K562 (cell line): Measurements from ENCODE around the gene FMN1. TPM values are rescaled to one million over a fixed set of nuclear protein-coding genes. Genes with fewer than 3 reads are reported as not detected.

Experiments
- ATAC-seq: fragments of 200-7000 bp; cut with Tn5 transposase; 3 replicates; pipeline ENCODE4 v1.9.1; 2020; ENCODE audit warnings: moderate library complexity
- BruUV-seq: library from RNA; stranded (reverse); fragments of 400-500 nt; replicated peaks from 2 replicates; lab custom pipeline; 2021; lab: Mats Ljungman, UMichigan
- CTCF ChIA-PET: fragments of 300-600 bp; formaldehyde crosslinking; extraction: SDS; loops from one replicate; lab custom pipeline; 2021; ENCODE audit warnings: low intra/inter-chr PET ratio; lab: Yijun Ruan, JAX
- POLR2A ChIA-PET: fragments of 300-600, 350-650 bp; sonication (Branson Sonifier 250); formaldehyde crosslinking; extraction: SDS; loops from one replicate; lab custom pipeline; 2021; ENCODE audit warnings: antibody characterized with exemption, inconsistent platforms; lab: Yijun Ruan, JAX
- DNase-seq, 4 experiments: peaks; one replicate each; pipeline versions ENCODE4 v3.0.0 to v3.0.0-alpha.2; 2011 to 2018; ENCODE audit warnings: low spot score in 3 of 4, mixed read lengths in 3 of 4; ENCODE audit errors: extremely low read depth in 1 of 4
- FAIRE-seq: peaks from 2 replicates; lab custom pipeline; 2011; peaks lifted over from hg19 to GRCh38; lab: Jason Lieb, UNC
- H2AFZ ChIP-seq: 2 replicates; pipeline ENCODE4 v1.6.0; 2011; ENCODE audit warnings: low read depth, low read length, control low read depth, inconsistent platforms
- H3K27ac ChIP-seq: fragments of 200-600 bp; 3 replicates; pipeline ENCODE4 v1.8.0; 2011; ENCODE audit warnings: low read depth, mild to moderate bottlenecking, control low read depth, inconsistent platforms, low read length, moderate library complexity, mixed read lengths; ENCODE audit errors: extremely low read depth
- H3K27me3 ChIP-seq, 2 experiments: fragments of 300-600 bp in 1 of 2; 2 replicates in 1 of 2; 3 replicates in 1 of 2; pipeline versions ENCODE4 v1.6.0 to v1.8.0; 2011; ENCODE audit warnings: inconsistent platforms in 2 of 2, low read length in 2 of 2, mild to moderate bottlenecking in 1 of 2, mixed read lengths in 1 of 2, moderate library complexity in 1 of 2; ENCODE audit not compliant: control insufficient read depth in 2 of 2, insufficient read depth in 2 of 2
- H3K36me3 ChIP-seq: fragments of 300-600 bp; 3 replicates; pipeline ENCODE4 v1.8.0; 2011; ENCODE audit warnings: mild to moderate bottlenecking, low read length, inconsistent platforms; ENCODE audit not compliant: control insufficient read depth, insufficient read depth
- H3K4me1 ChIP-seq, 2 experiments: fragments of 200-600 bp in 1 of 2; replicated peaks in 1 of 2; 2 replicates in 1 of 2; 3 replicates in 1 of 2; pipeline versions ENCODE4 v1.5.1 to v1.8.0; 2011; ENCODE audit warnings: inconsistent platforms in 2 of 2, low read length in 2 of 2, mild to moderate bottlenecking in 1 of 2, mixed read lengths in 1 of 2, moderate library complexity in 1 of 2; ENCODE audit not compliant: control insufficient read depth in 2 of 2, insufficient read depth in 2 of 2
- H3K4me2 ChIP-seq: 2 replicates; pipeline ENCODE4 v1.6.1; 2011; ENCODE audit warnings: low read length, control low read depth, inconsistent platforms, mixed read lengths; ENCODE audit not compliant: insufficient read depth
- H3K4me3 ChIP-seq: fragments of 200-600 bp; sonication (generic), shearing (Covaris generic); 2 replicates; pipeline ENCODE4 v1.5.1; 2016; ENCODE audit warnings: control low read depth, inconsistent platforms
- H3K79me2 ChIP-seq: fragments of 200-600 bp; 3 replicates; pipeline ENCODE4 v1.8.0; 2011; ENCODE audit warnings: low read length, inconsistent platforms; ENCODE audit not compliant: control insufficient read depth, insufficient read depth
- H3K9ac ChIP-seq, 2 experiments: 2 replicates each; pipeline versions ENCODE4 v1.6.0 to v1.6.1; 2011; ENCODE audit warnings: low read depth in 2 of 2, low read length in 2 of 2, control low read depth in 1 of 2, inconsistent platforms in 1 of 2, mild to moderate bottlenecking in 1 of 2, mixed read lengths in 1 of 2; ENCODE audit not compliant: insufficient read depth in 1 of 2
- H3K9me1 ChIP-seq: one replicate; pipeline ENCODE4 v1.6.0; 2011; ENCODE audit warnings: inconsistent platforms, mild to moderate bottlenecking, low read length, moderate library complexity; ENCODE audit not compliant: control insufficient read depth, insufficient read depth
- H3K9me3 ChIP-seq: replicated peaks from 2 replicates; pipeline ENCODE4 v1.5.1; 2011; ENCODE audit warnings: low read depth, low read length, inconsistent platforms; ENCODE audit not compliant: control insufficient read depth, insufficient read depth
- H4K20me1 ChIP-seq: replicated peaks from 2 replicates; pipeline ENCODE4 v1.6.1; 2011; ENCODE audit warnings: low read length, inconsistent platforms, mixed read lengths; ENCODE audit not compliant: control insufficient read depth, insufficient read depth
- CHD1 ChIP-seq: fragments of 200-600 bp; sonication (generic); IDR thresholded peaks from one replicate; pipeline ENCODE4 v1.6.1; 2012; ENCODE audit warnings: mild to moderate bottlenecking, moderate library complexity, low read length, inconsistent platforms
- CSDE1 ChIP-seq, 2 experiments: fragments of 450-650 bp; IDR thresholded peaks; 2 replicates each; pipeline ENCODE4 v1.6.1; 2016; ENCODE audit warnings: mild to moderate bottlenecking in 1 of 2
- FOXP1 ChIP-seq: sonication (generic); formaldehyde crosslinking; IDR thresholded peaks from 2 replicates; pipeline ENCODE4 v1.8.0; 2022; ENCODE audit warnings: mild to moderate bottlenecking, missing genetic modification reagents
- HCFC1 ChIP-seq: IDR thresholded peaks from 2 replicates; pipeline ENCODE4 v1.6.1; 2012; ENCODE audit warnings: low read depth, low read length, improper control_type of control experiment
- POLR2H ChIP-seq: IDR thresholded peaks from 2 replicates; pipeline ENCODE4 v1.6.1; 2016; ENCODE audit warnings: missing genetic modification characterization, low read depth, mild to moderate bottlenecking, control low read depth, missing compliant biosample characterization, moderate library complexity
- POU5F1 ChIP-seq: fragments of 150-350 bp; IDR thresholded peaks from 2 replicates; pipeline ENCODE4 v1.6.1; 2014; ENCODE audit warnings: borderline replicate concordance, low read length, low read depth, mild to moderate bottlenecking; ENCODE audit not compliant: partially characterized antibody
- SMC3 ChIP-seq: conservative IDR thresholded peaks from 2 replicates; pipeline ENCODE4 v1.6.1; 2011; ENCODE audit warnings: low read depth, low read length, improper control_type of control experiment; ENCODE audit not compliant: insufficient read depth
- SREBF2 ChIP-seq: sonication (generic); formaldehyde crosslinking; IDR thresholded peaks from 2 replicates; pipeline ENCODE4 v1.4.0; 2020; ENCODE audit warnings: mild to moderate bottlenecking, missing genetic modification reagents
- TEAD2 ChIP-seq: fragments of 450-650 bp; IDR thresholded peaks from 2 replicates; pipeline ENCODE4 v1.6.1; 2016; ENCODE audit warnings: missing genetic modification characterization, control low read depth, missing compliant biosample characterization
- WHSC1 ChIP-seq: IDR thresholded peaks from one replicate; pipeline ENCODE4 v1.6.1; 2012; ENCODE audit warnings: low read length, control low read depth, inconsistent platforms
- ZNF589 ChIP-seq: fragments of 200-800 bp; sonication (Bioruptor generic); IDR thresholded peaks from 2 replicates; pipeline ENCODE4 v1.6.1; 2016; ENCODE audit warnings: low read depth, missing genetic modification characterization, missing compliant biosample characterization
- WGBS: fragments of 100-300 bp; shearing (Covaris generic); methylation state at CpG from one replicate; pipeline ENCODE4 v1.1.6; 2016; ENCODE audit warnings: low coverage, mixed read lengths; ENCODE audit not compliant: insufficient coverage; ENCODE audit errors: missing lambda C conversion rate; 5-methylcytosine and 5-hydroxymethylcytosine counted together
- in situ Hi-C: fragments of 300-500 bp; cut with MboI; formaldehyde crosslinking; loops from 4 replicates; pipeline ENCODE4 v1.15.0; 2018; ENCODE audit warnings: inconsistent platforms, mixed read lengths
- intact Hi-C: fragments of 100-400 bp; cut with micrococcal nuclease; formaldehyde crosslinking; loops from 2 replicates; pipeline ENCODE4 v1.14.2; 2022
- polyA plus RNA-seq, 8 experiments: library from polyadenylated mRNA; depleted of rRNA in 4 of 8; stranded (reverse) in 5 of 8; unstranded in 3 of 8; fragments of >200 nt; fragmentation: Nextera tagmentation in 2 of 8; fragmentation: Illumina TruSeq in 1 of 8; extraction: Ambion mirVana in 2 of 8; extraction: Trizol in 1 of 8; gene quantifications; 2 replicates each; pipeline versions ENCODE4 v1.2.1 to v1.2.3, GENCODE V29; 2011 to 2014; ENCODE audit warnings: inconsistent platforms in 1 of 8, missing spikeins in 1 of 8
- total RNA-seq, 7 experiments: library from RNA; depleted of rRNA in 6 of 7; stranded (reverse); fragments of >200 nt in 6 of 7; fragmentation: Illumina TruSeq in 2 of 7; extraction: Trizol in 2 of 7; gene quantifications; 2 replicates each; pipeline versions ENCODE4 v1.2.1 to v1.2.3, GENCODE V29; 2011 to 2021; ENCODE audit warnings: low replicate concordance in 1 of 7
- TF ChIP-seq, protein P1 (sequence below): IDR thresholded peaks from 2 replicates; pipeline ENCODE4 v1.6.1; 2016; ENCODE audit warnings: missing genetic modification characterization, missing compliant biosample characterization
- TF ChIP-seq, protein P2 (sequence below), 3 experiments: IDR thresholded peaks in 2 of 3; conservative IDR thresholded peaks in 1 of 3; 2 replicates each; pipeline ENCODE4 v1.5.1; 2011 to 2012; ENCODE audit warnings: low read length in 3 of 3, mild to moderate bottlenecking in 3 of 3, control low read depth in 2 of 3, improper control_type of control experiment in 1 of 3, inconsistent platforms in 1 of 3, low read depth in 1 of 3, mixed read lengths in 1 of 3, moderate library complexity in 1 of 3; ENCODE audit not compliant: insufficient read depth in 2 of 3
- TF ChIP-seq, protein P3 (sequence below): fragments of 250-450 bp; sonication (Bioruptor Pico); IDR thresholded peaks from 2 replicates; pipeline ENCODE4 v1.4.0; 2020; ENCODE audit warnings: mild to moderate bottlenecking, moderate library complexity, borderline replicate concordance

Gene FMN1
- total and polyA plus RNA-seq, 9 of the 15 experiments (the other 6 are each of a cell fraction or from before 2014, with no cell fraction given), result 0.03 to 0.07 (median 0.04) TPM; not detected in 6

DNA sequence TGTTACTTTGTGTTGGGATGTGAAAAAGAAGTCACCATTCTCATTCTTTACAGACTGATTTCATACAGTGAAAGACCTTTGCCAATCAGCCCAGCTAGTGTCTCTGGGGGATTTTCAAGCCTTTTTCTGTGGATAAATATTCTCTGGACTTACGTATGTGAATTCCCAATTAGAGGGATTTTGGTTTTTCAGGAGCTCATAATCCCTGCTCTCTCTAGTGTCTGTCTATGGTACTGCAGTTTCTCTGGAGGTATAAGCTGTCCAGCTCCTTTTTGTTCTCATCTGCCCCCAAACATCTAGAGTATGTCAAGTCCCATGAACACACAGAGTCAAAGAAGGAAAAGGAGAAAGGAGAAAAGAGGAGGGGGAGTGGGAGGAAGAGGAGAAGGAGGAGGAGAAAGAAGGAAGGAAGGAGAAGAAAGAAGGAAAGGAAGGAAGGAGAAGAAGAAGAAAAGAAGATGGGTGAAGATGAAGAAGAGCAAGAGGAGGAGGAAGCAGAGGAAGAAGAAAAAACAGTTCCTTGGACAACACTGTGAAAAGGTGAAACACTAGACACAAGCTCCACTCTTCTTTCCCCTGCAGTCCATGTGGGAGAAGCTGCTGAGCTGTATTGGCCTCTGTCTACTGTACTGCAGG lies 258.1 kb downstream of the FMN1 start (continued):
- TF ChIP-seq, protein P1, sequence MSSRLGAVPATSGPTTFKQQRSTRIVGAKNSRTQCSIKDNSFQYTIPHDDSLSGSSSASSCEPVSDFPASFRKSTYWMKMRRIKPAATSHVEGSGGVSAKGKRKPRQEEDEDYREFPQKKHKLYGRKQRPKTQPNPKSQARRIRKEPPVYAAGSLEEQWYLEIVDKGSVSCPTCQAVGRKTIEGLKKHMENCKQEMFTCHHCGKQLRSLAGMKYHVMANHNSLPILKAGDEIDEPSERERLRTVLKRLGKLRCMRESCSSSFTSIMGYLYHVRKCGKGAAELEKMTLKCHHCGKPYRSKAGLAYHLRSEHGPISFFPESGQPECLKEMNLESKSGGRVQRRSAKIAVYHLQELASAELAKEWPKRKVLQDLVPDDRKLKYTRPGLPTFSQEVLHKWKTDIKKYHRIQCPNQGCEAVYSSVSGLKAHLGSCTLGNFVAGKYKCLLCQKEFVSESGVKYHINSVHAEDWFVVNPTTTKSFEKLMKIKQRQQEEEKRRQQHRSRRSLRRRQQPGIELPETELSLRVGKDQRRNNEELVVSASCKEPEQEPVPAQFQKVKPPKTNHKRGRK (tag), result peak; percentile 22; the same call in 1 of the 2 replicates
- TF ChIP-seq, protein P2, sequence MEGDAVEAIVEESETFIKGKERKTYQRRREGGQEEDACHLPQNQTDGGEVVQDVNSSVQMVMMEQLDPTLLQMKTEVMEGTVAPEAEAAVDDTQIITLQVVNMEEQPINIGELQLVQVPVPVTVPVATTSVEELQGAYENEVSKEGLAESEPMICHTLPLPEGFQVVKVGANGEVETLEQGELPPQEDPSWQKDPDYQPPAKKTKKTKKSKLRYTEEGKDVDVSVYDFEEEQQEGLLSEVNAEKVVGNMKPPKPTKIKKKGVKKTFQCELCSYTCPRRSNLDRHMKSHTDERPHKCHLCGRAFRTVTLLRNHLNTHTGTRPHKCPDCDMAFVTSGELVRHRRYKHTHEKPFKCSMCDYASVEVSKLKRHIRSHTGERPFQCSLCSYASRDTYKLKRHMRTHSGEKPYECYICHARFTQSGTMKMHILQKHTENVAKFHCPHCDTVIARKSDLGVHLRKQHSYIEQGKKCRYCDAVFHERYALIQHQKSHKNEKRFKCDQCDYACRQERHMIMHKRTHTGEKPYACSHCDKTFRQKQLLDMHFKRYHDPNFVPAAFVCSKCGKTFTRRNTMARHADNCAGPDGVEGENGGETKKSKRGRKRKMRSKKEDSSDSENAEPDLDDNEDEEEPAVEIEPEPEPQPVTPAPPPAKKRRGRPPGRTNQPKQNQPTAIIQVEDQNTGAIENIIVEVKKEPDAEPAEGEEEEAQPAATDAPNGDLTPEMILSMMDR (IDR thresholded peaks at IDR 0.05 in 2 of 3, conservative IDR thresholded peaks at IDR 0.05 in 1 of 3; ENCODE audit: insufficient read depth in 2 of 3, low read depth in 1 of 3, low read length in 3 of 3), result peak; percentile 21 to 50 (median 44); a peak in 4 of 6 replicates
- TF ChIP-seq SMC3, result 0 out of 2 replicates have a peak, but pooled peaks have one; percentile 7
- TF ChIP-seq, all 486 proteins: peak for 5

DNA sequence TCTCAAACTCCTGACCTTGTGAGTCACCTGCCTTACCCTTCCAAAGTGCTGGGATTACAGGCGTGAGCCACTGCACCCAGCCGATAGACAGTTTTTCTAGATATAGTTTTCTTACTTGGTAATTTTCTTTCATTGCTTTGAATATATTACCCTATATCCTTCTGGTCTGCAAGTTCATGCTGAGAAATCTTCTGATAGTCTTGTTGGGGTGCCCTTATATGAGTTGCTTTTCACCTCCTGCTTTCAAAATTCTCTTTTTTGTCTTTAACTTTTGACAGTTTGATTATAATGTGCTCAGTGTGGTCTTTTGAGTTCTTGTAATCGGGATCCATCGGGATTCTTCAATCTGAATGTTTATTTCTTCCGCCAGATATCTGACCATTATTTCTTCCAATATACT lies 259.4 kb downstream of the FMN1 start:
- Histone ChIP-seq H3K4me1 (no peaks in the 10 kb centered on the region), H3K79me2 (no peaks in the 10 kb centered on the region), H3K4me3 (no peak overlapping the region), H2AFZ (no peak overlapping the region), H3K36me3 (no peaks in the 10 kb centered on the region), H3K9me3 (no peaks in the 10 kb centered on the region), H3K4me2 (no peak overlapping the region), H3K9ac (no peak overlapping the region), H4K20me1 (no peaks in the 10 kb centered on the region), H3K27me3 (no peaks in the 10 kb centered on the region; a peak in 2 of 5 replicates), H3K27ac (no peak overlapping the region), H3K9me1 (no peaks in the 10 kb centered on the region)
- POLR2A ChIA-PET, result no interaction called here
- BruUV-seq, result no TSS peak
- ATAC-seq (no peak), FAIRE-seq (no peak), DNase-seq (no peak)
- intact Hi-C loops, result loop anchor here (10.0 kb wide), 1 partner anchor 90 kb away; no protein-coding TSS in a partner anchor
- CTCF ChIA-PET, result interaction anchor here (1.6 kb wide), 1 partner anchor 272 kb away, joined by 3 read pairs; no protein-coding TSS in a partner anchor
- 3% methylated on average over 5 of the region's 5 CpGs for WGBS
- in situ Hi-C loops, result no loop called here
- TF ChIP-seq WHSC1, result no peak
- TF ChIP-seq, protein P3, sequence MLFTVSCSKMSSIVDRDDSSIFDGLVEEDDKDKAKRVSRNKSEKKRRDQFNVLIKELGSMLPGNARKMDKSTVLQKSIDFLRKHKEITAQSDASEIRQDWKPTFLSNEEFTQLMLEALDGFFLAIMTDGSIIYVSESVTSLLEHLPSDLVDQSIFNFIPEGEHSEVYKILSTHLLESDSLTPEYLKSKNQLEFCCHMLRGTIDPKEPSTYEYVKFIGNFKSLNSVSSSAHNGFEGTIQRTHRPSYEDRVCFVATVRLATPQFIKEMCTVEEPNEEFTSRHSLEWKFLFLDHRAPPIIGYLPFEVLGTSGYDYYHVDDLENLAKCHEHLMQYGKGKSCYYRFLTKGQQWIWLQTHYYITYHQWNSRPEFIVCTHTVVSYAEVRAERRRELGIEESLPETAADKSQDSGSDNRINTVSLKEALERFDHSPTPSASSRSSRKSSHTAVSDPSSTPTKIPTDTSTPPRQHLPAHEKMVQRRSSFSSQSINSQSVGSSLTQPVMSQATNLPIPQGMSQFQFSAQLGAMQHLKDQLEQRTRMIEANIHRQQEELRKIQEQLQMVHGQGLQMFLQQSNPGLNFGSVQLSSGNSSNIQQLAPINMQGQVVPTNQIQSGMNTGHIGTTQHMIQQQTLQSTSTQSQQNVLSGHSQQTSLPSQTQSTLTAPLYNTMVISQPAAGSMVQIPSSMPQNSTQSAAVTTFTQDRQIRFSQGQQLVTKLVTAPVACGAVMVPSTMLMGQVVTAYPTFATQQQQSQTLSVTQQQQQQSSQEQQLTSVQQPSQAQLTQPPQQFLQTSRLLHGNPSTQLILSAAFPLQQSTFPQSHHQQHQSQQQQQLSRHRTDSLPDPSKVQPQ, result no peak
- TF ChIP-seq TEAD2 (tag), result no peak
- TF ChIP-seq ZNF589 (CRISPR knock-in tag), result no peak
- no peak for TF ChIP-seq POU5F1
- no peak for TF ChIP-seq POLR2H (tag)
- no peak for TF ChIP-seq HCFC1
- TF ChIP-seq CHD1, result no peak
- TF ChIP-seq CSDE1 (IDR thresholded peaks at IDR 0.05), result no peak
- TF ChIP-seq SREBF2 (CRISPR knock-in tag), result no peak
- TF ChIP-seq FOXP1 (CRISPR knock-in tag), result no peak
